Stimulated activated CD8-positive, alpha-beta memory T cell treated with anti-CD3 and anti-CD28 coated beads, Interleukin-2, amount 100 ng/mL, for 48 hours (primary cell): Measurements from ENCODE around the gene NFATC1.

ENCODE experiments used
- DNase-seq, 2 donors: peaks; one replicate each; pipeline ENCODE4 v3.0.0-alpha.2; 2020; ENCODE audit warnings: low read depth in 2 of 2

Gene NFATC1

DNA sequence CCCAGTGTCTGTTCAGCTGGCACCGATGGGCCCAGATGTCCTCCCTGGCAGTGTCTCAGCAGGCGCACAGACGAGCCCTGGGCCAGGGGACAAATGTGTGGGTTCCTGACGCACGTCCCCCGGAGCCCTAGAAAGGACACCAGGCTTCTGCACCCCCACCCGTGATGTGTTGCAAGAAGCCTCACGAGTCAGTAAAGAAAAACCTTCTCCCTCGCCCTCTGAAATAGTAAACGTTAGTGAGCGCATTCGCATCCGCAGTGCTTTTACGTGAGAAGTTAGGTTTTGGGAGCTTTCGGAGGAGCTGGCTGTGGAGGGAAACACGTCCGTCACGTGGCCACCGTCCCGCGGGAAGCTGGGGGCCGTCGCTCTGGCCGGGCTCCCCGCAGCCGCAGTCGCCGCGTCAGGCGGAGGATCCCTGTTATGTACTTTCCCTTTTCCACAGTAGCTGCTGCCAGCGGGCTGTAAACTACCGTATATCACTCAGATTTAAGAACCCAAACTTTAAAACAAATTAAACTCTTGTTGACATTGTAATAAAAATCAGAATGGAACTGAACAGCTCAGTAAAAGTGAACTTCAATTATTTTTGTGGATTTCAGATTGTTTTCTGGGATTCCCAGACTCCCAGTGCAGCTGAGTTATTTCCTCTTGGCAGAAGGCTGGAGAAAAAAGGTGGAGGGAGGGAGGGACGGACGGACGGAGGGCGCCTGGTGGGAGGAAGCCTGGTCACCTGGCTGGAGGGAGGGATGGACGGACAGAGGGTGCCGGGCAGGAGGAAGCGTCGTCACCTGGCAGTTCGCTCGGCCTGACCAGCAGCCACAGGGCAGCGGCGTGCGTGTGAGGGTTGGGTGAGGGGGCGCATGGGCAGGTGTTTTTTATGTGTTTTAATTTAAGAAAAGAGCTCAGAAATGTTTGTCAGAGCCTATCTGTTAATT, 112.1 kb downstream of the NFATC1 start:
- no peak for DNase-seq

DNA sequence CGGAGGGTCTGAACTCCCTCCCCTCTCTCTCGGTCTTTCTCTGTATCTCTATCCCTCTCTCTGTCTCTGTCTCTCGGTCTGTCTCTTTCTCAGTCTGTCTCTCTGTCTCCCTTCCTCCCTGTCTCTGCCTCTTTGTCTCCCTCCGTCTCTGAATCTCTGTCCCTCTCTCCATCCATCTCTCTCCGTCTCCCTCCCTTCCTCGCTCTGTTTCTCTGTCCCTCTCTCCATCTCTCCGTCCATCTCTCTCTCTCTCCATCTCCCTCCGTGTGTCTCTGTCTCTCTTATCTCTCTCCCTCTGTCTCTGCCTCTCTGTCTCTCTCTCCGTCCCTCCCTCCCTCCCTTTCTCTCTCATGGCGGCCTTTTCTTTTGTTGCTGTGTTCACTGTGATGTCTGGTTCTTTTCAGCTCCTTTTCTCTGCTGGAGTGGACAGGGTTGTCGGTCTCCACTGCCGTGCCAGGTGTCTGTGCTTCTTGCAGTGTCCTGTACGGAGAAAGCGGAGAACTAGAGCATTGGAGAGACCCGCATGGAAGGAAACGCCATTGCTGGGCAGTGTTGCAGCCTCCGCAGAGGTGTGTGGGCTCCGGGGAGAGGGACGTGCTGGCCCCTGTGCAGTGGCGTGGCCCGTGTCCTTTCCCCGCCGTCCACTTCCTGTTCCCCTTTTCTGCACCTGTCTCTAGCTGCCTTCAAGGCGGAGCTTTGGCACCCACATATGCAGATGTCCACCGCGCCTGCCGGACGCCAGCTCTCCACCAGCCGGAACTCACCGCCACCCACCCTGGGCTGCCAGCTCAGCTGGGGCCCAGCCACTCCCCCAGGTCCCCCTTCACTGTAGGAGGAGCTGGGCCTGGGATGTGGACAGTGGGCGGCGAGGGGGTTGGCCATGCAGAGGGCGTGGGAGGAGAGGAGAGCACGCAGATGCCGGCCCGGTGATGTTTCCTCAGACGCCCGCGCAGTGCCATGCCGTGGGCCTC, 113.1 kb downstream of the NFATC1 start:
- no peak for DNase-seq

DNA sequence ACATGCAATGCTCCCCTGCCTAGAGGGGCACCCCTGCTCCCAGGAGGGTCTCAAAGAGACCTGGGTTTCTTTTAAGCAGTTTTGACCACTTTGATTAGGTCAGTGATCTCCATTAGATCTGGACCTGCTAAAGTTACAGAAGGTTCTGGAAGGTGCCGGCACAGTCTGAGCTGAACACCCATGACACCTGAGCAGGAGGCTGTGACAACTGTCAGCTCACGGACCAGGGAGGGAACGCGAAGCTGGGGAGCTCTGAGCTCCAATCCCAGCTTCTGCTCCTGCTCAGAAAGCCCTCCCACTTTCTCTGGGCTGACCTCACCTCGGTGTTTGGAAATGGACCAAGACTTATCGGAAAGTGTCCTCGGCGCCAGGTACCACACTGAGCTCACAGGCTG, 113.8 kb downstream of the NFATC1 start:
- no peak for DNase-seq

DNA sequence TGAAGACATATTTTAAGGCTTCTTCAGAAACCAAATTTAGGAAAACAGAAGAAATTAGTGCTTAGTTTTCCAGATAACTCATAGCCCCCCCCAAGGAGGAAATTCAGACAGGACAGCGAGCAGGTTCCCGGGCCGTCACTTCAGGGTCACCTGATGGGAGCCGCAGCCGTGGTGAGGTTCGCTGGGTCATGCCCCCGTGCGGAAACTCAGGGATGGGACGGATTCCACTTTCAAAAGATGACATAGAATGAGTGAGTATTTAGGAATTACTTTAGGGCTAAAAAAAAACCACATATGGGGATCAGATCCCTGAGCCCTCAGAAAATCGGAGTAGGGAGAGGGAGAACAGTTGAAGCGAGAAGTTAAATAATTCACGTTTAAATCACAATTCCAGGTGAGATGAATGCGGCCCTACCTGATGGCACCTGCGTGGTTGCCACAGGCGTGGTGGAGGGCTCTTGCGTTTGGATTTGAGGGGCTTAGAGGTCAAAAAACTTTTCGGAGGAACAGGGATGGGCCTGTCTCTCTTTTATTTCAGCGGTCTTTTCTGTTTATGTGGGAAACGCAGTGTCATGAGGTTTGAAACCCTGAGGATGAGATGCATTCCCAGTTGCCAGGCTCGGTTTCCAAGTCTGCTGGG, 114.4 kb downstream of the NFATC1 start:
- no peak for DNase-seq

DNA sequence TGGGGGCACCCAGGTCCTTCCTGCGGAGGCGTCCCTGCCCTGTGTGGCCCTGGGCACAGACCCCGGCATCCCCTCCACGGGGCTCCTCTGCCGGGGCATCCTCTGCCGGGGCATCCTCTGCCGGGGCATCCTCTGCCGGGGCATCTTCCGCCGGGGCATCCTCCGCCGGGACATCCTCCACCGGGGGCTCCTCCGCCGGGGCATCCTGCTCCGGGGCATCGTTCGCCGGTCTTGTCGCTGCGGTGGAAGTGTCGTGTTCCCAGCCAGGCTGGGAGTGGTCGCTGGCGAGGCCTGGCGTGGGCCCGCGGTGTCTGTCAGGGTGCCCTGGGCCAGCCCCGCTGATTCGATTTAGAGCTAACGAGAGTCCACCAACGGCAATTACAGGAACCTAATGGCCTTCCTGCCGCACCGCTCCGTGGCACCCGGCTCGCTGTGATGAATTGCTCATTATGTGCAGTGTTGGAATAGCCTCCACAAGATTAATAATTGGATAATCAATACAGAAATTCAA, 115.1 kb downstream of the NFATC1 start:
- no peak for DNase-seq

DNA sequence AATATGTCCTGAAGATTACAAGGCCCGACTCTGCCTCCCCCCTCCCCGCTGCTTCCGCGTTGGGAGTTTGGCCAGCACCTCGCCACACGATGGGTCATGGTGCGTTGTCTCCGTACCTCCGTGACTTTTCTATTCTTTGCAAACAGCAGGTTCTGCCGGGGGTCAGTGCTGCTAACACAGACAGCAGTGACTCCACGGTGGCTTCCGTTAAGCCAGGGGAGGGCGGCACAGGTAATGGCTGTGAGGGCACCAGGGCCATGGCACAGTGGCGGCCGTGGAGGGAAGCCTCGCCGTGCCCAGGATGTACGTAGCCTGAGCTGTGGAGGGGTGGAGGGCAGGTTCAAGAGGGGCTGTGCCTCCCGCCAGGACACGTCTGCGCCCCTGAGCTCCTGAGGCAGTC, 115.5 kb downstream of the NFATC1 start:
- DNase-seq, result no peak

DNA sequence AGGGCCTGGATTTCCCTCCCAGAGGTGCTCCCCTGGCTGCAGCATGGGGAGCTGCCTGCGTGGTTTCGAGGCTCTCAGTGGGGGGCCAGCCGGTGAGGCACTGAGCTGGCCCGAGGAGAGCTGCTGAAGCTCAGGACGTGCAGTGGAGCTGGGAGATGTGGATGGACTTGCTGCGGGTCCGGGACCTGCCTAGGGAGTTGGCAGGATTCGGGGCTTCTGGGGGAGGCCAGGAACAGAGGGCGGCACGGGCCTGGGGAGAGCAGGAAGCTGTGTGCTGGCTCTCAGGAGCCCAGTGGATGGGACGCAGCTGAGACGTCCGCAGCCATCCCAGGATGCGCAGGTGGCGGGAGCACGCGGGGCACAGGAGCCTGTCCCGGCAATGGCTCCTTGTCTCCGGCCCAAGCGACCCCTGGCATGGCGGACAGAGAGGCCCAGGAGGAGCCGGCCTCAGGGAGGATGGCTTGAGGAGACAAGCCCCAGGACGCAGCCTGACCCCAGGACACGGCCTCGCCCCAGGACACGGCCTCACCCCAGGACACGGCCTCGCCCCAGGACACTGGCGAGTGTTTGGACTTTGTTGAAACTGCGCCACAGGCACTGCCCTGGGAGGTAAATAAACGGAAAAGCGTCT, 116.1 kb downstream of the NFATC1 start:
- no peak for DNase-seq

DNA sequence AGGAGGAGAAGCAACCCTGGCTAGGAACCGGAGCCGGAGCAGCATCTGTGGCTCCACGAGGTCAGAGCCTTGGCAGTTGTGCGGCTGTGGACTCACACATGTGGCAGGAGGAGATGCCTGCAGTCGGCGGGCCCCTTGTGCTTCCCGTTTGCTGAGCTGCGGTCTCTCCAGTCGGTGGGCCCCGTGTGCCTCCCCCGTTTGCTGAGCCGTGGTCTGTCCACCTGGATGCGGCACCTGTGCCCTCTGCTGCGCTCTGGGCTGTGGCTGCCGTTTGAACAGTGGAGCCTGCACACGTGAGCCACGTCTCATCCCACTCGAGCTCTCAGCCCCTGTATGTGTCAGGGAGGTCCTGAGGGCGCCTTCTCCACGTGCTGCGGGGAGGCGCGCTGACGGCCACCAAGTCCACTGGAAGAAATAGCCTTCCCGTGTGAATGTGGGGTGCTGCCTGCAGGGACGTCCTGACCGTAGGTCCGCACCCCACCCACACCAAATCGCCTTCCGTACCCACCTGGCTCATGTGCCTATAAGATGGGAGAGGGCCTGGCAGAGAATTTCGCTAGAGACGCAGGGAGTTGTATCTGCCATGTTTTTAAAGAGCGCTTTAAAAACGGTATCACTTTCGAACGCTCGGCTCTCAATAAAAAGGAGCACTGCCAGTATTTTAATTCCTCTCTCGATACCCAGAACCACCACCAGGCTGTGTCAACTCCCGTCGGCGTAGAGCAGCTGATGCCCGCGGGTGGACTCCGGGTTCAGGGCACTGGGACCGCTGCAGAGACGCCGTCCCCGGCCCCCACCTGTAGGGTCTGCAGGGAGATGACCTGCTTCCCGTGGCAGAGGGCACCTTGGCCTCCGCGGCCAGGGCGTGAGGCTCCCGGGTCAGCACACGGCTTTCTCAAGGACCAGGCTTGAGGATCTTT, 117.0 kb downstream of the NFATC1 start:
- DNase-seq, result no peak

DNA sequence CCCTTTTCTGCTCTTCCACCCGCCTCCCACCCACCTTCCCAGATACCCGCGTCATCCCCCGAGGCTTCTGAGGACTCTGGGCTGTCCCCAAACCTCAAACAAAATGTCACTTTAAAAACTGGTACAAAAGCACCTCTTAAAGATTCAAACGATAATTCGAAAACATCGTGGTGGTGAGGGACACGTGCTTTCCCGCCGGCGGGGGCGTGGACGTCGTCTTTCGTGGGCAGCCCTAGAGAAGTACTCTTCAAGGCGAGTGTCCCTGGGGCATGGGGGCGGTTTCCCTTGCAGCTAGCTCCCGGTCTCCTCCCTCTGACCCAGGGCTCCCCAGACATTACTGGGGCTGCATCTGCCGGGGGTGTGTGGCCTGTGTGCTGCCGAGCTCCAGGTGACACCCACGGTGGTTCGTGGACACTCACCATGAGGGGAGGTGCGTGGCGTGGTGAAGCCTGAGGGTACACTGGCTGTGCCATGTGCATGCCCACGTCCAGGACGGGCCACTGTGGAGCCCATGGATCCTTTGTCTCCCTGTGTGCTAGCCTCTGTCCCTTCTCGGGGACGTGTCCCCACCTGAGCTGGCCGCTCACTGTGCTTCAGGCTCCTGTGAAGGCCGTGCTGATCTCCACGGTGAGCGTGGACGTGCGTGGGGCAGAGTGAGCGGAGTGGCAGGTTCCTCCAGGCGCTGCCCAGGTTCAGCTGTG, 117.8 kb downstream of the NFATC1 start:
- no peak for DNase-seq

DNA sequence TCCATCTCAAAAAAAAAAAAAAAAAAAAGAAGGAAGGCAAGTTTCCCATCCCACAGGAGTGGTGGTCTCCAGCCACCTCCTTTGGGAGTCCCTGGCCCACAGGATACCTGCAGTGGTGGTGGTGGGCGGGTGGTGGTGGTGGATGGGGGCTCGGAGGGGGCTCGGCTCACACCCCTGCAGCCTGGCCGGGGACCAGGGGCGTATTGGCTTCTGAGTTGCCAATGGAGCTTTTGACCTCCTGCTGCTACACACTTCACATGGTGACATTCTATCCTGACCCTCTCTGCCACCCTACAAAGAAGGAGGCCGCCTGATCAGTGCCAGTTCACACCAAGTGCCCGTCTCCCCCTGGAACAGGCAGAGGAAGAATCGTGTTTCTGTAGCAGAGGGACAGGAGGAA, 119.6 kb downstream of the NFATC1 start:
- no peak for DNase-seq

DNA sequence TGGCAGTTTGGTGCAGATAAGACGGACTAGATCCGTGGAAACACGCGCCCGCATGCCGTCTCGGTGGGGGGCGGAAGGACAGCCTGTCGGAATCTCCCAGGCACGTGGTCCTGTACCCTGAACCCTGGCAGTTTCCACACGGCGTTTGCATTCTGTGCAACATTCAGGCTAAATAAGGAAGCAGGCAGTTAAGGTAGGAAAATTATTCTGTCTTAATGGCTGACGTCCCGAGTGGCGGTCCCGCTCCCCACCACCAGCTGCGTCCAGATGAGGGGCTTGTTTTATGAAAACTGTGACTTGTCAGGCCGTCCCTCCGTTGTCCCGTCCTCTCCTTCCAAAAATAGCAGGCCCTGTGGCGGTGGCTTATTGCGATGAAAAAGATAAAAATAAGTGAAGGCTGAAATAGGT, 120.2 kb downstream of the NFATC1 start:
- DNase-seq, result no peak

DNA sequence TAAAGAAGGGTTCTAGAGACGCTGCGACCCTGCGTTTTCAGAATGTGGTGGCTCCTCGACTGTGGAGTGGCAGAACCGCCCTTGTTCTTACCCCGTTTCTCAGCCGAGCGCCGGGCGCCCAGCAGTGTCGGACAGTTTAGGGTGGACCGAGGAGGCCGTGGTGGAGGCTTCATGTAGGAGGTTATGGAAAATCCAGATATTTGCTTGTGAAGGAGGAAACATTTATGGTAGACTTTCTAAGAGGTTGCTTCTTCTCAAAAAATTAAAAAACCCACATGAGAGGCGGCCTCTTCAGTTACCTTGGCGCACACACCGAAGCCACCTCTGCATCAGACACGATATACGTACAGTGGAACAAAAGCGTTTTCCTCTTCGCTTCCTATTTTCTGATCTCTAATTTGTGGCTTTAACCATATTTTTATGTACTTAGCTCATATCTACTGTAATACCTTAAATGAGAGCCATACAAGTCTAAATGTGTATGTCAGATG, 120.8 kb downstream of the NFATC1 start:
- DNase-seq, result no peak

DNA sequence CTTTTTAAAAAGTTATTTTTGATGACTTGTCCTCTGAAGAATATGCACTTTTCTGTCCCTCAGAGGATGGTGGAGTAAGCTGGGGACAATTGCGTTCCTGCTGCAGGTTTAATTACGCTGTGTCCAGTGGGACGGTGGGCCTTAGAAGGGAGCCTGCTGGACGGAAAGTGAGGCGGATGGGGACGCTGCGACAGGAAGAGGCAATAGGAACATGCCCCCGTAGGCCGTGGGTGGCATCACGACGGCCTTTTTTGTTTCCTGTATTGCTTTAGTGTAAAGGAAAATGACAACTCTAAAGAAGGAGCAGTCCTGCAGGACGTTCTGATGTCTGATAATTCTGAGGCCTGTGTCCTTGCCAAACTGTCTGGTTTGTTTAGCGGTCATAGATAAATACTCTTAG, 121.6 kb downstream of the NFATC1 start:
- no peak for DNase-seq

DNA sequence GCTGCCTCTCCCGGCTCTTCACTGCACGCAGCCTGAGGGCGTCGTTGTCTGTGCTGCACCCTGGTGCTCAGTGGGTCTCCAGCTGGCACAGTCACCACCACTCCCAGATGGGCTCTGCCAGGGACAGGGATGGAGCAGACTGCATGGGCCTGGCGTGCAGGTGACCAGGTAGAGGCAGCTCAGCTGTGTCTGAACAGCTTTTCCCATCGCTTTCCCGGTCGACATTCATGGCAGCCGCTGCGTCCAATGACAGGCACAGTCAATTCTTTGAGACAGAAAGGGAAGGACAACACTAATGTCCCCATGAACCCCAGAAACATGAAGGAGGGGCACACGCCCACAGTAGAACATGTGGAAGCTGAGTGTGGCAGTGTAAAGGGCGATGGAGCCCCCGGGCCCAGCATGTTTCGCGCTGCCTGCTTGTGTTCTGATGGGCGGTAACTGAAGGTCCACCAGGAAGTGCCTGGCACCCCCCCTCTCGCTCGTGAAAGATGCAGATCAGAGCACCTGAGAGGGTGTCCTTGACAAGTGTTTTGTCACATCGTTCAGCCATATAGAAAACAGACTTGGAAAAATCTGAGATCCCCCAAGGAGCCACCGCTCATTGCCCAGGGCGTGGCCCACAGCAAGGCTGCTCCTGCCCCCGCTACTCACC, 122.4 kb downstream of the NFATC1 start:
- DNase-seq, result no peak

DNA sequence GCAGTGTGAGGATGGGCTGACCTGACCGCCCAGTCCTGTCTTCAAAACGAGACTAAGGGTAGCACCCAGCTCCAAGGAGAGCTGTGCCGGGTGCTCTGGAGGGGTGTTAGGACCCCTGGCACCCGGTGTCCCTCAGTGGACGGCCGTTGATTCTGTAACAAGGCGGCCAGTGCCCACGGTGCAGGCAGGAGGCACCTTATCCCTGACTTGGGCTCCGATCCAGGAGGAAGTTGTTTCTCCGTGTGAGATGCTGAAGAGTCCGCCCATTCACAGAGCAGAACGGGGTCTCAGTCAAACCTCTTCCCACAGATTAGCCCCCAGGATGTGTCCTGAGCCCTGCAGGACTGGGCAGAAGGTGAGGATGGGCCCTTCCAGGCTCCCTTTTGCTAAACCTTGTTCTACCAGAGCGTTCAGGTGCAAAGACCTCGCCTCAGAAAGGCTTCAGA, 123.0 kb downstream of the NFATC1 start:
- no peak for DNase-seq

DNA sequence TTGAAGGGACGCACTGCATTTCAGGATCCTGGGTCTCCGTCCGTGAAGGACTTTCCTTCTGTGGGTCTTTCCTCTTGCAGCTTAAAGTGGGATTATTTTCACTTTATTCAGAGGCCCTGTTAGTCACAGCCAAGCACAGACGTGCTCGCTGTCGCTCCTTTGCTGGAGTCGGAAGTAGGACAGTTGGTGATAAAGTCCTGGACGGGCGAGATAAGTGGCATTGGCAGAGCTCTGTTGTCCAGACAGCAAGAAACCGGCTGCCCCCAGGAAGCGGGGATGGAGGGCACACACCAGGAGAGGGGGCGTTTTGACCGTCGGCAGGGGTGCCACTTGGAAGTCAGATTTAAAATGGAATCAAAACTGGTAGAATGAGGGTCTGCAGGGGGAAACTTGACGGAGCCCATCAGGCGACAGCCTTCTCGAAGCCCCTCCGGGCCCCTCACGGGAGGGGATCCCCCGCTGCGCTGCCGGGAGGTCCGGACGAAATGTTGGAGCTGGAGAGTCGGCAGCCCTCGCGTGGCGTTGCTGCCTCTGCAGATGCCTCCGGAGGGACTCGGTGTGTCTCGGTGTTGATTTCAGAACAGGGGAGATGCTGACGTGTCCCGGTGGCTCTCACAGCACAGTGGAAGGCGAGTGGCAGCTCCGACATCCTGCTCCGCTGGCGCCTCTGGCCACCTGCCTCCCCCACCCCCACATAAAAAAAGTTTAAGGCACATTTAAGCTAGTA, 124.2 kb downstream of the NFATC1 start:
- no peak for DNase-seq

DNA sequence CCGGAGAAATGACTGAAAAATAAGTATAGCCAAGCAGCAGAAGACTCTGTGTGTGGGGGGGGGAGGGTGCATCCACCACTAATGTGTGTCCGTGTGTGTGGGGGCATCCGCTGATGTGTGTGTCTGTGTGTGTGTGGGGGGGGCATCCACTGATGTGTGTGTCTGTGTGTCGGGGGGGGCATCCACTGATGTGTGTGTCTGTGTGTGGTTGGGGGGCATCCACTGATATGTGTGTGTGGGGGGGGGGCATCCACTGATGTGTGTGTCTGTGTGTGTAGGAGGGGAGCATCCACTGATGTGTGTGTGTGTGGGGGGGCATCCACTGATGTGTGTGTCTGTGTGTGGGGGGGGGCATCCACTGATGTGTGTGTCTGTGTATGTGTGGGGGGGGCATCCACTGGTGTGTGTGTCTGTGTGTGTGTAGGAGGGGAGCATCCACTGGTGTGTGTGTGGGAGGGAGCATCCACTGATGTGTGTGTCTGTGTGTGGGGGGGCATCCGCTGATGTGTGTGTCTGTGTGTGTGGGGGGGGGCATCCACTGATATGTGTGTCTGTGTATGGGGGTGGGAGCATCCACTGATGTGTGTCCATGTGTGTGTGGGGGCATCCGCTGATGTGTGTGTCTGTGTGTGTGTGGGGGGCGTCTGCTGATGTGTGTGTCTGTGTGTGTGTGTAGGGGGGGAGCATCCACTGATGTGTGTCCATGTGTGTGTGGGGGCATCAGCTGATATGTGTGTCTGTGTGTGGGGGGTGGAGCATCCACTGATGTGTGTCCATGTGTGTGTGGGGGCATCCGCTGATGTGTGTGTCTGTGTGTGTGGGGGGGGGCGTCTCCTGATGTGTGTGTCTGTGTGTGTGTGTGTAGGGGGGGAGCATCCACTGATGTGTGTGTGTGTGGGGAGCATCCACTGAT, 125.0 kb downstream of the NFATC1 start:
- no peak for DNase-seq
